Measurements from ENCODE around the gene TUG1. TPM values are rescaled to one million over a fixed set of nuclear protein-coding genes. Genes with fewer than 3 reads are reported as not detected.

TUG1 gene
- total and polyA plus RNA-seq, 4 donors, result 11.3 to 32.9 (median 18.2) TPM

- TF ChIP-seq GABPA (IDR thresholded peaks at IDR 0.05 in 1 of 2, conservative IDR thresholded peaks at IDR 0.05 in 1 of 2) (no peak), FOXA2 (IDR thresholded peaks at IDR 0.05) (no peak), TAF1 (conservative IDR thresholded peaks at IDR 0.05) (no peak), RAD21 (IDR thresholded peaks at IDR 0.05) (no peak), ATF3 (IDR thresholded peaks at IDR 0.05) (no peak), RXRA (IDR thresholded peaks at IDR 0.05) (no peak), HNF4G (IDR thresholded peaks at IDR 0.05) (no peak), YY1 (IDR thresholded peaks at IDR 0.05) (no peak), HNF4A (conservative IDR thresholded peaks at IDR 0.05) (no peak), REST (IDR thresholded peaks at IDR 0.05) (no peak), JUND (IDR thresholded peaks at IDR 0.05) (no peak), FOXA1 (IDR thresholded peaks at IDR 0.05) (no peak), EGR1 (IDR thresholded peaks at IDR 0.05; ENCODE audit: low read depth in 2 of 2) (no peak), SP1 (IDR thresholded peaks at IDR 0.05) (no peak), NR2F2 (IDR thresholded peaks at IDR 0.05) (no peak)
- TF ChIP-seq, protein P1, sequence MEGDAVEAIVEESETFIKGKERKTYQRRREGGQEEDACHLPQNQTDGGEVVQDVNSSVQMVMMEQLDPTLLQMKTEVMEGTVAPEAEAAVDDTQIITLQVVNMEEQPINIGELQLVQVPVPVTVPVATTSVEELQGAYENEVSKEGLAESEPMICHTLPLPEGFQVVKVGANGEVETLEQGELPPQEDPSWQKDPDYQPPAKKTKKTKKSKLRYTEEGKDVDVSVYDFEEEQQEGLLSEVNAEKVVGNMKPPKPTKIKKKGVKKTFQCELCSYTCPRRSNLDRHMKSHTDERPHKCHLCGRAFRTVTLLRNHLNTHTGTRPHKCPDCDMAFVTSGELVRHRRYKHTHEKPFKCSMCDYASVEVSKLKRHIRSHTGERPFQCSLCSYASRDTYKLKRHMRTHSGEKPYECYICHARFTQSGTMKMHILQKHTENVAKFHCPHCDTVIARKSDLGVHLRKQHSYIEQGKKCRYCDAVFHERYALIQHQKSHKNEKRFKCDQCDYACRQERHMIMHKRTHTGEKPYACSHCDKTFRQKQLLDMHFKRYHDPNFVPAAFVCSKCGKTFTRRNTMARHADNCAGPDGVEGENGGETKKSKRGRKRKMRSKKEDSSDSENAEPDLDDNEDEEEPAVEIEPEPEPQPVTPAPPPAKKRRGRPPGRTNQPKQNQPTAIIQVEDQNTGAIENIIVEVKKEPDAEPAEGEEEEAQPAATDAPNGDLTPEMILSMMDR (IDR thresholded peaks at IDR 0.05; ENCODE audit: low read depth, low read length, missing input control), result no peak
- TF ChIP-seq, protein P2, sequence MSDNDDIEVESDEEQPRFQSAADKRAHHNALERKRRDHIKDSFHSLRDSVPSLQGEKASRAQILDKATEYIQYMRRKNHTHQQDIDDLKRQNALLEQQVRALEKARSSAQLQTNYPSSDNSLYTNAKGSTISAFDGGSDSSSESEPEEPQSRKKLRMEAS (IDR thresholded peaks at IDR 0.05), result no peak
- TF ChIP-seq, protein P3, sequence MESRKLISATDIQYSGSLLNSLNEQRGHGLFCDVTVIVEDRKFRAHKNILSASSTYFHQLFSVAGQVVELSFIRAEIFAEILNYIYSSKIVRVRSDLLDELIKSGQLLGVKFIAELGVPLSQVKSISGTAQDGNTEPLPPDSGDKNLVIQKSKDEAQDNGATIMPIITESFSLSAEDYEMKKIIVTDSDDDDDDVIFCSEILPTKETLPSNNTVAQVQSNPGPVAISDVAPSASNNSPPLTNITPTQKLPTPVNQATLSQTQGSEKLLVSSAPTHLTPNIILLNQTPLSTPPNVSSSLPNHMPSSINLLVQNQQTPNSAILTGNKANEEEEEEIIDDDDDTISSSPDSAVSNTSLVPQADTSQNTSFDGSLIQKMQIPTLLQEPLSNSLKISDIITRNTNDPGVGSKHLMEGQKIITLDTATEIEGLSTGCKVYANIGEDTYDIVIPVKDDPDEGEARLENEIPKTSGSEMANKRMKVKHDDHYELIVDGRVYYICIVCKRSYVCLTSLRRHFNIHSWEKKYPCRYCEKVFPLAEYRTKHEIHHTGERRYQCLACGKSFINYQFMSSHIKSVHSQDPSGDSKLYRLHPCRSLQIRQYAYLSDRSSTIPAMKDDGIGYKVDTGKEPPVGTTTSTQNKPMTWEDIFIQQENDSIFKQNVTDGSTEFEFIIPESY (IDR thresholded peaks at IDR 0.05), result no peak
- Histone ChIP-seq H3K9ac (ENCODE audit: low read depth in 1 of 2, low read length in 2 of 2) (no peak overlapping the region), H3K9me3 (ENCODE audit: control insufficient read depth in 4 of 4, low read length in 3 of 4) (no peaks in the 10 kb centered on the region), H3K27ac (ENCODE audit: low read depth in 1 of 2, low read length in 2 of 2) (no peak overlapping the region), H3K4me3 (ENCODE audit: low read depth in 1 of 3, low read length in 3 of 3) (no peak overlapping the region), H3K4me1 (ENCODE audit: control insufficient read depth in 4 of 4, insufficient read depth in 4 of 4, low read length in 3 of 4) (peaks cover 0 to 1% (median 0%) of the 10 kb centered on the region in 4 donors), H3K36me3 (ENCODE audit: control insufficient read depth in 4 of 4, insufficient read depth in 3 of 4, low read depth in 1 of 4, low read length in 3 of 4) (peaks cover 4 to 64% (median 33%) of the 10 kb centered on the region in 4 donors), H3K27me3 (ENCODE audit: control insufficient read depth in 4 of 4, insufficient read depth in 4 of 4, low read length in 3 of 4) (no peaks in the 10 kb centered on the region)
- DNase-seq (ENCODE audit: low spot score), result no peak
- WGBS, result 93% methylated on average over 4 of the region's 4 CpGs
These were observed 42.4 kb upstream of the TUG1 start for GRCh38 chr22:30926706-30927105.
